Heart left ventricle (tissue), 13 donors: ENCODE results near the gene TMEM33.

ENCODE experiments used
- POLR2A ChIP-seq, 2 donors: fragments of 450-650 bp; IDR thresholded peaks; one replicate each; pipeline ENCODE4 v1.6.1; 2017; ENCODE audit warnings: antibody characterized with exemption in 2 of 2, mild to moderate bottlenecking in 2 of 2, moderate library complexity in 2 of 2
- TF ChIP-seq, protein P1 (sequence below), 12 donors: fragments of 200-600 bp; sonication (generic) in 4 of 12; IDR thresholded peaks; one replicate each; pipeline versions ENCODE4 v1.5.0 to v1.8.0; 2018 to 2022; ENCODE audit warnings: antibody characterized with exemption in 12 of 12, mild to moderate bottlenecking in 5 of 12
- donor health status: ischemic (EF 13 %, LVEDD 7.1; RV severe dilation, severe dysfunction).
- donor health status: DM: no; HTN: yes; CAD: no.
- donor health status: DM: no; HTN: no; CAD: no.
- donor health status: ischemic (EF 25% LVEDD 6.9; RV normal size, moderate dysfunction).
- donor health status: ischemic (EF 25% LVEDD 5.7; RV mildly dilated, moderate dysfunction).
- donor health status: ischemic (EF 35%, LVEDD 5.7; RV mildly dilated, moderate dysfunction).
- donor health status: nonischemic (EF 11% LVEDD 7.7; RV severe dilation, severe dysfunction).
- donor health status: DM: yes; HTN: yes; CAD: no.
- donor health status: PGD.
- donor health status: ischemic (EF 29% LVEDD 5.4; RV normal size, mild dysfunction).
- donor health status: nonischemic (EF 23%, LVEDD 6.1; RV moderate dilation, normal function).

GRCh38 chr4:41998019-41998418 lies 62.8 kb downstream of the TMEM33 start:
- TF ChIP-seq, protein P1, sequence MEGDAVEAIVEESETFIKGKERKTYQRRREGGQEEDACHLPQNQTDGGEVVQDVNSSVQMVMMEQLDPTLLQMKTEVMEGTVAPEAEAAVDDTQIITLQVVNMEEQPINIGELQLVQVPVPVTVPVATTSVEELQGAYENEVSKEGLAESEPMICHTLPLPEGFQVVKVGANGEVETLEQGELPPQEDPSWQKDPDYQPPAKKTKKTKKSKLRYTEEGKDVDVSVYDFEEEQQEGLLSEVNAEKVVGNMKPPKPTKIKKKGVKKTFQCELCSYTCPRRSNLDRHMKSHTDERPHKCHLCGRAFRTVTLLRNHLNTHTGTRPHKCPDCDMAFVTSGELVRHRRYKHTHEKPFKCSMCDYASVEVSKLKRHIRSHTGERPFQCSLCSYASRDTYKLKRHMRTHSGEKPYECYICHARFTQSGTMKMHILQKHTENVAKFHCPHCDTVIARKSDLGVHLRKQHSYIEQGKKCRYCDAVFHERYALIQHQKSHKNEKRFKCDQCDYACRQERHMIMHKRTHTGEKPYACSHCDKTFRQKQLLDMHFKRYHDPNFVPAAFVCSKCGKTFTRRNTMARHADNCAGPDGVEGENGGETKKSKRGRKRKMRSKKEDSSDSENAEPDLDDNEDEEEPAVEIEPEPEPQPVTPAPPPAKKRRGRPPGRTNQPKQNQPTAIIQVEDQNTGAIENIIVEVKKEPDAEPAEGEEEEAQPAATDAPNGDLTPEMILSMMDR (IDR thresholded peaks at IDR 0.05), result no peak
- no peak for TF ChIP-seq POLR2A (IDR thresholded peaks at IDR 0.05)
